ENCODE results near the gene ELMO1. TPM values are rescaled to one million over a fixed set of nuclear protein-coding genes. Genes with fewer than 3 reads are reported as not detected.

ELMO1 gene
- total and polyA plus RNA-seq, 2 of the 13 experiments (the other 11 are each of a cell fraction or from before 2014, with no cell fraction given) = 0.11 to 0.17 TPM

DNA sequence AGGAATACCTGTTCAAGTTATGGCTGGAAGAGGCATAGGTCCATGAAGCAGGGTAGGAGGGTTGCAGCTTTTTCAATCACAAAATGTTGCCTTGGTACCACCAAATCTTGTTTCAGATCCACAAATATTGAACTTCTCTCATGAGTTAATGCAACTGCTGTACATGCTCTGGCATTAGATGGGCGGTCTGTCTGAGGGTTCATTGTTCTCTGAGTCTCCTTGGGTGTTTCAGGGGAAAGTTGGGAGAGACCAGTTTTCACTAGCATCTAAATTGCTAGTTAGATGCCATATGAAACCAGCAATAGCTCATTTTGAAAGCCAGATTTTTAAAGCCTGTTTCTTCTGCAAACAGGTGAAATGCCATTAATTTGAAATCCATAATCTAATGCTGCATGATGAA, 27.8 kb upstream of the ELMO1 start (continued):
- TF ChIP-seq, protein P1, sequence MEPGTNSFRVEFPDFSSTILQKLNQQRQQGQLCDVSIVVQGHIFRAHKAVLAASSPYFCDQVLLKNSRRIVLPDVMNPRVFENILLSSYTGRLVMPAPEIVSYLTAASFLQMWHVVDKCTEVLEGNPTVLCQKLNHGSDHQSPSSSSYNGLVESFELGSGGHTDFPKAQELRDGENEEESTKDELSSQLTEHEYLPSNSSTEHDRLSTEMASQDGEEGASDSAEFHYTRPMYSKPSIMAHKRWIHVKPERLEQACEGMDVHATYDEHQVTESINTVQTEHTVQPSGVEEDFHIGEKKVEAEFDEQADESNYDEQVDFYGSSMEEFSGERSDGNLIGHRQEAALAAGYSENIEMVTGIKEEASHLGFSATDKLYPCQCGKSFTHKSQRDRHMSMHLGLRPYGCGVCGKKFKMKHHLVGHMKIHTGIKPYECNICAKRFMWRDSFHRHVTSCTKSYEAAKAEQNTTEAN (CRISPR knock-in tag; conservative IDR thresholded peaks at IDR 0.05) = no peak
- no peak for TF ChIP-seq THAP11 (CRISPR knock-in tag; IDR thresholded peaks at IDR 0.05)
- no peak for TF ChIP-seq SMYD3 (CRISPR knock-in tag; IDR thresholded peaks at IDR 0.05)
- no peak for TF ChIP-seq FOXO1 (CRISPR knock-in tag; IDR thresholded peaks at IDR 0.05)
- TF ChIP-seq KAT8 (CRISPR knock-in tag; IDR thresholded peaks at IDR 0.05) = no peak
- no peak for TF ChIP-seq SUZ12 (IDR thresholded peaks at IDR 0.05; ENCODE audit: low read depth, low read length)
- TF ChIP-seq ELK4 (CRISPR knock-in tag; IDR thresholded peaks at IDR 0.05; ENCODE audit: borderline replicate concordance) = no peak
- no peak for TF ChIP-seq GLI4 (CRISPR knock-in tag; IDR thresholded peaks at IDR 0.05; ENCODE audit: borderline replicate concordance)
- TF ChIP-seq RBFOX2 (IDR thresholded peaks at IDR 0.05; ENCODE audit: low read depth, low read length) = no peak
- no peak for TF ChIP-seq SSRP1 (CRISPR knock-in tag; IDR thresholded peaks at IDR 0.05)
- TF ChIP-seq ZBTB38 (CRISPR knock-in tag; IDR thresholded peaks at IDR 0.05) = no peak
- no peak for TF ChIP-seq PRDM15 (CRISPR knock-in tag; IDR thresholded peaks at IDR 0.05)
- TF ChIP-seq ZFY (CRISPR knock-in tag; IDR thresholded peaks at IDR 0.05) = no peak

All from HepG2 (cell line).